ENCODE data around the gene ALDH1L2.

DNA sequence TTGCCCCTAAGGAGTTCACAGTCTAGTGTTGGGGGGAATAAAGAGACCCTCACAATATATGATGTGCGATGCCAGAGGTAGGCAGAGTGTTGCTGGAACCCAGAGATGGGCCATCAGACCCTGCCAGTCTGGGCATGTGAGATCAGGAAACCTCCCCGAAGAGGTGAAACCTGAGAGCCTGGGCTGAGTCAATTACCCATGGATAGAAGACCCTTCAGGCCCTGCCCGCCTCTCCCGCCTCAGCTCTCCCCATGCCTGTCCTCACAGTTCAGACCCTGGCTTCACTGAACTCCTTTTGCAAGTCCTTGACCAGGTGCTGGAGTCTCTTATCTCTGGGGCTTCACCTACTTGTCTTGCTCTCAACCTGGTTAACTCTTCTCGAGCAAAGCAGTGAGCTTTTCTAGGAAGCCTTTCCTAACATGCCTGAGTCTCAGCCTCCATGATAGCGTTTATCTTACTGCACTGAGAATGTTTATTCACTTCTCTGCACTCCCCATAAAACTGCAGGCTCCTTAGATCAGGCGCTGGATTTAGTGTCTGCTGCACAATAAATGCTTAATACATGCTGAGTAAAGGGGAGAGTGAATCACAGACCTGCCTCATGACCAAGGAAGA is 19.6 kb downstream of the ALDH1L2 start:
- TF ChIP-seq, protein P1, sequence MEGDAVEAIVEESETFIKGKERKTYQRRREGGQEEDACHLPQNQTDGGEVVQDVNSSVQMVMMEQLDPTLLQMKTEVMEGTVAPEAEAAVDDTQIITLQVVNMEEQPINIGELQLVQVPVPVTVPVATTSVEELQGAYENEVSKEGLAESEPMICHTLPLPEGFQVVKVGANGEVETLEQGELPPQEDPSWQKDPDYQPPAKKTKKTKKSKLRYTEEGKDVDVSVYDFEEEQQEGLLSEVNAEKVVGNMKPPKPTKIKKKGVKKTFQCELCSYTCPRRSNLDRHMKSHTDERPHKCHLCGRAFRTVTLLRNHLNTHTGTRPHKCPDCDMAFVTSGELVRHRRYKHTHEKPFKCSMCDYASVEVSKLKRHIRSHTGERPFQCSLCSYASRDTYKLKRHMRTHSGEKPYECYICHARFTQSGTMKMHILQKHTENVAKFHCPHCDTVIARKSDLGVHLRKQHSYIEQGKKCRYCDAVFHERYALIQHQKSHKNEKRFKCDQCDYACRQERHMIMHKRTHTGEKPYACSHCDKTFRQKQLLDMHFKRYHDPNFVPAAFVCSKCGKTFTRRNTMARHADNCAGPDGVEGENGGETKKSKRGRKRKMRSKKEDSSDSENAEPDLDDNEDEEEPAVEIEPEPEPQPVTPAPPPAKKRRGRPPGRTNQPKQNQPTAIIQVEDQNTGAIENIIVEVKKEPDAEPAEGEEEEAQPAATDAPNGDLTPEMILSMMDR (IDR thresholded peaks at IDR 0.05): no peak
- TF ChIP-seq POLR2A (IDR thresholded peaks at IDR 0.05): no peak
